NCI-H128 (cell line): ENCODE results near the gene MMP7.
"Not testable (repeated sequence)": the region's sequence is repeated elsewhere in the genome, so short reads cannot be mapped to it uniquely, and the experiment has no call there.

Source experiments
- DNase-seq: peaks from one replicate; lab custom pipeline; 2025; ENCODE audit not compliant: unreplicated experiment; lab: John Stamatoyannopoulos, UW

The MMP7 gene

DNA sequence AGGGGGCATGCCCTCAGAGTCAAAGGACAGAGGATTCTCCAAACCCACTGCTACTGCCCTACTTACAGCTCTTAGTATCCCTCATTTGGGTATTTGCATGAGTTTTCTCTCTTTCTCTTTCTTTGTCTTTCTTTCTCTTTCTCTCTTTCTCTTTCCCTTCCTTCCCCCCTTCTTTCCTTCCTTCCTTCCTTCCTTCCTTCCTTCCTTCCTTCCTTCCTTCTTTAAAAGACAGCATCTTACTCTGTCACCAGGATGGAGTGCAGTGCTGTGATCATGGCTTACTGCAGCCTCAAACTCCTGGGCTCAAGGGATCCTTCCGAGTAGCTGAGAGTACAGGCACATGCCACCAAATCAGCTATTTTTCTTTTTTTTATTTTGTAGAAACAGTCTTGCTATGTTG is 14.0 kb upstream of the MMP7 start:
- no peak for DNase-seq

- DNase-seq, result no peak
Measured at GRCh38 chr11:102539567-102539966, 9.0 kb upstream of the MMP7 start.

- DNase-seq, result no peak
Measured at GRCh38 chr11:102538932-102539331, 8.4 kb upstream of the MMP7 start.

- no peak for DNase-seq
Measured at GRCh38 chr11:102534261-102534872, 3.8 kb upstream of the MMP7 start.

- DNase-seq, result no peak
Measured at GRCh38 chr11:102528618-102529017, 1.9 kb downstream of the MMP7 start.

DNA sequence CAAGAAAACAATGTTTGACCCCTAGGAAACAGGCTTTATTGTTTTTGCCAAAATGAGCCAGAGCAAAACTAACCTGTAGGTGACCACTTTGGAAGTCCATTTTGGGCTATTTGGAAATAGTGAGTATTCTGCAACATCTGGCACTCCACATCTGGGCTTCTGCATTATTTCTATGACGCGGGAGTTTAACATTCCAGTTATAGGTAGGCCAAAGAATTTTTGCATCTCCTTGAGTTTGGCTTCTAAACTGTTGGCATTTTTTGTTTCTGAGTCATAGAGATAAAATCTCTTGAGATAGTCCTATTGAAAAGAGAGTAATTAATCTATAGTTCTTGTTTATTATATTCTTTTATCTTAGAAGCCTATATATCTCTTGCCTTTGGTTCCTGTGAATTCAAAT is 2.9 kb downstream of the MMP7 start:
- no peak for DNase-seq

GRCh38 chr11:102527041-102527440 is 3.5 kb downstream of the MMP7 start:
- no peak for DNase-seq

DNA sequence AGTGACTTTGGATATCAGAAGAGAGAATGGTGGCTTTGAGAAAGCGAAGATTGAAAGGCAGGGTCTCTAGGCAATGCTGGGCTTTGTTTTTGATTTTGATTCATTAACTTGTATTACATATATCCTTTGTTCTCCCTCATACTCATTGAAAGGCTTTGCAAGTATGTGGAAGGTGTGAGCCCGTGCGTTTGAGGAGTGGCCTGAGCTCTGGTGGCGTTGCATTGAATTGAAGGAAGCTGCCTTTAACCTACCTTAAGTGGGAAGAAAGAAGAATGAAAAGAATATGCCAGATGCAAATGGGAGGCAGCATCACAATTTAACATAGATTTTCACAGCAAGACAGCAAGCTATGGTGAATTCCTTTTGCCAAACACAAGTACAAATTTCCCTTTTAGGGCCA is 6.7 kb downstream of the MMP7 start:
- no peak for DNase-seq

DNA sequence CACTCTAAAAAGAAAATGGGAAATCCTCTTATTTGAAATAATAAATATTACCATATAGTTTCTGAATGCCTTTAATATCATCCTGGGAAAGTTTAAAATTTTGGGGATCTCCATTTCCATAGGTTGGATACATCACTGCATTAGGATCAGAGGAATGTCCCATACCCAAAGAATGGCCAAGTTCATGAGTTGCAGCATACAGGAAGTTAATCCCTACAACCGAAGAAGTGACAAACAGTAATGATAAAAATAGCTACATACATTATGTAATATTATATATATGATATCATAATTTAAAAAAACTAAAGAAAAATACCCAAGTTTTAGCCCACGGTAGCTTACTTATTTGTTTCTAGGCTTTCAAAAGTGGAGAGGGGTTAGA is 7.4 kb downstream of the MMP7 start:
- DNase-seq, result no peak

GRCh38 chr11:102522312-102523188 is 8.0 kb downstream of the MMP7 start:
- DNase-seq, result no peak

DNA sequence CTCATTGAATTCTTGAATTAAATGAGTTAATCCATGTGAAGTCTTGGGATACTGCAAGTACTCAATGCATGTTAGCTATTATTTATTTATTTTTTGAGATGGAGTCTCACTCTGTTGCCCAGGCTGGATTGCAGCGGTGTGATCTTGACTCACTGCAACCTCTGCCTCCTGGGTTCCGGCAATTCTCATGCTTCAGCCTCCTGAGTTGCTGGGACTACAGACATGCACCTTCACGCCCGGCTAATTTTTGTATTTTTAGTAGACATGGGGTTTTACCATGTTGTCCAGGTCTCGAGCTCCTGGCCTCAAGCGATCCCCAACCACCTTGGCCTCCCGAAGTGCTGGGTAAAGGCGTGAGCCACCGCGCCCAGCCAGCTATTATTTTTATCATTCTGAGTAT is 9.4 kb downstream of the MMP7 start:
- DNase-seq, result no peak

DNA sequence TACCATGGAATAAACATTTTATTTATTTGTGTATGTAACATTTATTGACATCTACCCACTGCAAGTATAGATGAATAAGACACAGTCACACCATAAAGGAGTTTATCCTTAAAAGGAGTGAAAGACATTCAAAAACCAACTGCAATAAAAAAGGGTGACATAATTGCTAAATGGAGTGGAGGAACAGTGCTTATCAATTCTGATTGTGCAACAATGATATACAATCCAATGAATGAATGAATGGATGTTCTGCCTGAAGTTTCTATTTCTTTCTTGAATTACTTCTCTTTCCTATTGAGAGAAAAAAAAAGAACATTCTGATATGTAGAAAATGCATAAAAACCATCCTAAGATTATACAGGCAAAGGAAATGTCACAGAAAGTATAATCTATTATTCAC is 10.0 kb downstream of the MMP7 start:
- DNase-seq, result no peak

DNA sequence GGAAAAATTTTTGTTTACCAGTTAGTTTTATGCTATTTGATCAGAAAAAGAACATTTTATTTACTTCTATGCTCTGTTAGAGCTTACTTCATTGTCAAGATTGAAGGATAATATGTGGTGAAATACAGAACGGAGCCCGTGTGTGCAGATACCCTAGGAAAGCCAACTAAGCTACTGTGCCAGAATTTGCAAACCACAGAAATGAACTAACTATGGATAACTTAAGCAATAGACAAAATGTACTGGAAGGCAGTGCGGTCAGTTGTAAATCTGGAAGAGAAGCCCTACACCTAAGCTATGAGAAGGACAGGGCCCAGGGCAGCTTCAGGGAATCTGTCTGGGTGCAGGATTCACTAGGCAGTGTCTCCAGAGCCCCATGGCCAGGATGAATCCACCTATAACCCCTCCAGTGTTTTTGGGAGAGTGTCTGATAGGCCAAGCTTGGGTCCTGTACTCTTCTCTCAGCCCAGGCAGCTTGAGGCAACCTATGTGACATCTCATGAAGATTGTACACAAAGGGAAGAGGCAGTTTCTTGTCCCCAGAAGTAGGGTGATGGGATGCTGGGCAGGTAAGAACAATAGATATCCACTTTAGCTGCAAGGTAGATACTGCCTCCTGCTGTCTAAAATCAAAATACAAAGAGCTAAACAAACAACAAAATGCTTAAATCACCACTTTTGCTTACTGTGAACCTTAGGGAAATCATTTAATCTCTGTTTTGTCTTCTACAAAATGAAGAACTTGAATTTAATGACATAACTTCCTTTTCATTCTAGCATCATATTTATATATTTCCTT is 12.1 kb downstream of the MMP7 start:
- DNase-seq, result no peak

GRCh38 chr11:102517670-102518069 is 12.9 kb downstream of the MMP7 start:
- DNase-seq, result no peak

GRCh38 chr11:102516179-102516578 is 14.4 kb downstream of the MMP7 start:
- no peak for DNase-seq

GRCh38 chr11:102513869-102514268 is 16.7 kb downstream of the MMP7 start:
- DNase-seq, result no peak

DNA sequence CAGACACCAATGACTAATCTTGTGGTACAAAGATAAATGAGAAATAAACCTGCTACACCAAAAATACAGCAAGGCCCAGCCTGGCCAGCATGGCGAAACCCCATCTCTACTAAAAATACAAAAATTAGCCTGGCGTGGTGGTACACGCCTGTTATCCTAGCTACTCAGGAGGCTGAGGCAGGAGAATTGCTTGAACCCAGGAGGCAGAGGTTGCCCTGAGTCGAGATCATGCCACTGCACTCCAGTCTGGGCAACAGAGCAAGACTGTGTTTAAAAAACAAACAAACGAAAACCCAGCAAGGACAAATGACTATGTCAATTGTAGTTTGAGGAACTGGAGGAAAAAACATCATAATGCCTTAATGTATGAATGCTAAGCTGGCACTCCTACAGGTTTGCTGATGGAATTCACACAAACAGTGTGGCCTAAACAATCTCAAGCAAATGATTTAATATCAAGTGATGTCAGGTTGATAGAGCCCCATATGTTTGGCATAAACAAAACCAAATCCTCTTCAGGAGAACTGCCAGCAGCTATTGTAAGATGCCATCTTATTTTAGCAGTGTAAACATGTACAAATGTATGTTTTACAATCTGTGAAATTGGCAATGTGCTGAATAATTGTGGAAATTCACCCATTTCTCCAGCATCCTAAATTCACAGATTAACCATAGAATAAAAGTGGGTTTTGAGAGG is 20.0 kb downstream of the MMP7 start:
- DNase-seq, result no peak

DNA sequence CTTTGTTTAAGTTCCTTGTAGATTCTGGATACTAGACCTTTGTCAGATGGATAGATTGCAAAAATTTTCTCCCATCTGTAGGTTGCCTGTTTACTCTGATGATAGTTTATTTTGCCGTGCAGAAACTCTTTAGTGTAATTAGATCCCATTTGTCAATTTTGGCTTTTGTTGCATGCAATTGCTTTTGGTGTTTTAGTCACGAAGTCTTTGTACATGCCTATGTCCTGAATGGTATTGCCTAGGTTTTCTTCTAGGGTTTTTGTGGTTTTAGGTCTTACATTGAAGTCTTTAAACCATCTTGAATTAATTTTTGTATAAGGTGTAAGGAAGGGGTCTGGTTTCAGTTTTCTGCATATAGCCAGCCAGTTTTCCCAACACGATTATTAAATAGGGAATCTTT is 27.7 kb downstream of the MMP7 start:
- DNase-seq, result not testable (repeated sequence)

GRCh38 chr11:102500829-102501228 is 29.7 kb downstream of the MMP7 start:
- DNase-seq, result no peak

GRCh38 chr11:102499931-102500330 is 30.6 kb downstream of the MMP7 start:
- DNase-seq, result no peak

DNA sequence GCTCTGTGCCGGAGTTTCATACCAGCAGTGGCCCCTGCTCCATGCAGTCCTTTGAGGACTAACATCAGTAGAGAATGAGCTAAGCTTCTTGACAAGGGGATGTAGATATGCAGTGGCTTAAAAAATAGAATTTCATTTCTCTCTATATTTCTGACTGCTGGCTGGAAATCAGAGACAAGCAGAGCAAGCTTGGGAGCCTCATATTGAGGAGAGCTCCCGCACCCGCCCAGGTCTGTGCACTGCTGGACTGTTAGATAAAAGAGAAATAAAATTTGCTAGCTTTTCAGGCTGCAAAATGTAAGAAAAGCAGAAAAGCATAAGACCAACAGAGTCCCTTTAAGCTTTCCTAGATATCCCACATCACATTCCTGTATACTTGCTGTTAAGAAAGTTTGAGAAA is 31.4 kb downstream of the MMP7 start:
- no peak for DNase-seq
